ENCODE data around the gene PIAS1.

PIAS1 gene

DNA sequence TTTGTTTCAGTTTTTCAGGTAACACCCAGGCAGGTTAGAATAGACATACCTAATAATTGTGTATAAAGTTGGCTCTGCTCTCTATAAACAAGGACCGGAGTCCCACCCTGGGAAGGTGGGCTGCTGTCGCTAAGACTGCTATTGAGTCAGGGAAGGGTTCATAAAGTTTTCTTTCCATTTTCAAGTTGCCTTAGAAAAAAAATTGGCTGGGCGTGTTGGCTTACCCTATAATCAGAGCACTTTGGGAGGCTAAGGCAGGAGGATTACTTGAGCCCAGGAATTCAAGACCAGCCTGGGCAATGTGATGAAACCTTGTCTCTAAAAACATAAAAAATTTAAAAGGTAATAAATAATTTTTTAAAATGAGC, 11.3 kb upstream of the PIAS1 start:
- Histone ChIP-seq H3K27me3 (ENCODE audit: control insufficient read depth in 1 of 2, insufficient read depth in 1 of 2, low read length in 2 of 2) (no peaks in the 10 kb centered on the region), H2AFZ (ENCODE audit: low read depth, low read length) (no peak overlapping the region), H2BK12ac (ENCODE audit: low read length in 2 of 2) (no peak overlapping the region), H2BK5ac (ENCODE audit: low read depth, low read length, poor library complexity, severe bottlenecking) (no peak overlapping the region), H4K8ac (ENCODE audit: low read length) (no peak overlapping the region), H2AK5ac (ENCODE audit: low read length, severe bottlenecking) (no peak overlapping the region), H2BK15ac (ENCODE audit: low read depth, poor library complexity, severe bottlenecking) (no peak overlapping the region), H3K18ac (ENCODE audit: low read depth in 1 of 2, low read length in 2 of 2) (no peak overlapping the region), H3K4me1 (ENCODE audit: control insufficient read depth, insufficient read depth, low read depth, low read length) (peaks cover 19% of the 10 kb centered on the region), H3K9me3 (ENCODE audit: control insufficient read depth, low read length) (peaks cover 13% of the 10 kb centered on the region), H3K4me2 (ENCODE audit: low read length, poor library complexity, severe bottlenecking) (no peak overlapping the region), H3K14ac (ENCODE audit: low read length in 2 of 2) (no peak overlapping the region), H3K36me3 (ENCODE audit: control insufficient read depth in 1 of 2, insufficient read depth in 2 of 2, low read depth in 1 of 2, low read length in 2 of 2) (no peaks in the 10 kb centered on the region), H3K9ac (ENCODE audit: low read length) (no peak overlapping the region), H3K4me3 (ENCODE audit: insufficient read depth in 1 of 2, low read depth in 1 of 2, low read length in 2 of 2) (no peak overlapping the region), H2BK120ac (ENCODE audit: low read depth, low read length) (no peak overlapping the region), H3K79me1 (replicated peaks; ENCODE audit: low read length, poor library complexity, severe bottlenecking) (no peaks in the 10 kb centered on the region), H3K4ac (ENCODE audit: low read depth in 1 of 2, low read length in 2 of 2) (no peak overlapping the region), H4K91ac (ENCODE audit: low read length) (no peak overlapping the region), H3K23ac (ENCODE audit: low read length in 2 of 2) (no peak overlapping the region), H3K27ac (ENCODE audit: low read length, poor library complexity, severe bottlenecking) (no peak overlapping the region)
- no peak for DNase-seq
- WGBS: 85% methylated on average over 3 of the region's 3 CpGs

DNA sequence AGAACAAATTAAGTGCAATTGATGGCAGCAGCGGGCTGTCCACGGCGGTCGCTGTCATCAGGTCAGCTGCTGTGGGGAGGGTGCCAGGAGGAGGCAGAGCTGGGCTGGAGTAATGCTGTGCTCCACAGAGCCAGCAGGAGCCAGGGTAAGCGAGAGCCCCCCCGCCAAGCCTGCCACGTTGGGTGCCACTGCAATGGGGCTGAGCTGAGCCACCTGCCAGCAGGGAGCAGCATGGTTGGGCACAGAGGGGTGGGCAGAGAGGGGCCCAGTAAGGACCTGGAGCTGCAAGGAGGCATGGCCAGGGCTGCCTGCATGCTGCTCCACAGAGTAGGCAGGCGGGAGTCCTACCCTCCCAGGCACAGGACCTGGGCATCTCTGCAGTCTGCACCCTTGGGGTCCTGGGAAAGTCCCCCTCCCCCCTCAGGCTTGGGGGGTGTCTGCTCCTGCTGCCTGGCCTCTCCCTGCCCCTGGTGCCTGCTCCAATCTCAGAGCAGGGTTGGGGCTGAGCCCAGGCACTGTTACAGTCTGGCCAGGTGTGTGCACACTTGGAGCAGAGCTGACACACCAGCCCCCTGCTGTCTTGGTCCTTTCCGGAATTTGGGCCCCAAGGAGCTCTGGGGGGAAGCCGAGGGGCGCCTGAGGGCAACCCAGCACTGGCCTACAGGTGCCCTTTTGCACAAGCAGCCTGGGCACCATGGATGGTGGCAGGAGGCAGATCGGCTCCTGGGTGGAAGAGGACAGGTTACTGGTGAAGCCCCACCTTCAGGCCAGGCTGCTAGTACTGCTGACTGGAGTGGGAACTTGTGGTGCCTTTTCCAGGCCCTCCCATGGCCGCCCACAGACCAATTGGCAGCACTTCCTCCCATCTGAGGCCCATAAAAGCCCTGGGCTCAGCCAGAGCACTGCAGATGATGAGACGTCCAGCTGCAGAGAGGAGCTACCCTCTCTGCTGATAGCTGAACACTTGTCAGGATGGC, 8.5 kb upstream of the PIAS1 start:
- no peak overlapping the region for H3K4me2 ChIP-seq (ENCODE audit: low read length, poor library complexity, severe bottlenecking)
- peaks cover 6% of the 10 kb centered on the region for H3K9me3 ChIP-seq (ENCODE audit: control insufficient read depth, low read length)
- H3K14ac ChIP-seq (ENCODE audit: low read length in 2 of 2): no peak overlapping the region
- no peaks in the 10 kb centered on the region for H3K79me1 ChIP-seq (replicated peaks; ENCODE audit: low read length, poor library complexity, severe bottlenecking)
- H2BK5ac ChIP-seq (ENCODE audit: low read depth, low read length, poor library complexity, severe bottlenecking): no peak overlapping the region
- H3K4me1 ChIP-seq (ENCODE audit: control insufficient read depth, insufficient read depth, low read depth, low read length): peaks cover 23% of the 10 kb centered on the region
- no peak overlapping the region for H2AK5ac ChIP-seq (ENCODE audit: low read length, severe bottlenecking)
- no peak overlapping the region for H4K8ac ChIP-seq (ENCODE audit: low read length)
- no peak overlapping the region for H2BK120ac ChIP-seq (ENCODE audit: low read depth, low read length)
- H3K4ac ChIP-seq (ENCODE audit: low read depth in 1 of 2, low read length in 2 of 2): no peak overlapping the region
- no peak for DNase-seq
- no peaks in the 10 kb centered on the region for H3K27me3 ChIP-seq (ENCODE audit: control insufficient read depth in 1 of 2, insufficient read depth in 1 of 2, low read length in 2 of 2)
- peak overlapping the region in 1 of 2 experiments; percentile 2 for H3K4me3 ChIP-seq (ENCODE audit: insufficient read depth in 1 of 2, low read depth in 1 of 2, low read length in 2 of 2)
- no peak overlapping the region for H3K27ac ChIP-seq (ENCODE audit: low read length, poor library complexity, severe bottlenecking)
- no peak overlapping the region for H2BK15ac ChIP-seq (ENCODE audit: low read depth, poor library complexity, severe bottlenecking)
- H2BK12ac ChIP-seq (ENCODE audit: low read length in 2 of 2): no peak overlapping the region
- WGBS: 75% methylated on average over 14 of the region's 14 CpGs
- H3K36me3 ChIP-seq (ENCODE audit: control insufficient read depth in 1 of 2, insufficient read depth in 2 of 2, low read depth in 1 of 2, low read length in 2 of 2): no peaks in the 10 kb centered on the region
- H2AFZ ChIP-seq (ENCODE audit: low read depth, low read length): no peak overlapping the region
- no peak overlapping the region for H3K23ac ChIP-seq (ENCODE audit: low read length in 2 of 2)
- no peak overlapping the region for H3K18ac ChIP-seq (ENCODE audit: low read depth in 1 of 2, low read length in 2 of 2)
- no peak overlapping the region for H3K9ac ChIP-seq (ENCODE audit: low read length)
- peak overlapping the region; percentile 25 for H4K91ac ChIP-seq (ENCODE audit: low read length)

DNA sequence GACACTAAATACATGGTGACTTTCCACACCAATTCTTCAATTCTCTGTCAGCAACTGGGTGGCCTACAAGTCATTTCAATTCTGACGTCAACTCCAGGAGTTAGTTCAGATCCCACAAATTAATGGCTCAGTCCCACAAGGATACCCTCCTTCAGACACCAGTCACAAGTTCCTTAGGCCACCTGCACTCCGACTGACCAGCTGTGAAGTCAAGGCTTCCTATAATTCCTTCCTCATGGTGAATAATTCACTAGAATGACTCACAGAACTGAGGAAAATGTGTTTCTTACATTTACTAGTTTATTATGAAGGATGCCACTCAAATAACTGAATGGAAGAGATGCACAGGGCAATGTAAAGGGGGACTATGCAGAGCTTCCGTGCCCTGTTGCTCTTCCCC, 6.3 kb upstream of the PIAS1 start:
- H4K91ac ChIP-seq (ENCODE audit: low read length): no peak overlapping the region
- peaks cover 6% of the 10 kb centered on the region for H3K9me3 ChIP-seq (ENCODE audit: control insufficient read depth, low read length)
- peaks cover 23% of the 10 kb centered on the region for H3K4me1 ChIP-seq (ENCODE audit: control insufficient read depth, insufficient read depth, low read depth, low read length)
- H2BK15ac ChIP-seq (ENCODE audit: low read depth, poor library complexity, severe bottlenecking): no peak overlapping the region
- H4K8ac ChIP-seq (ENCODE audit: low read length): no peak overlapping the region
- 93% methylated on average over 2 of the region's 3 CpGs for WGBS
- no peak overlapping the region for H2BK120ac ChIP-seq (ENCODE audit: low read depth, low read length)
- H3K27ac ChIP-seq (ENCODE audit: low read length, poor library complexity, severe bottlenecking): peak overlapping the region; percentile 41
- H3K23ac ChIP-seq (ENCODE audit: low read length in 2 of 2): no peak overlapping the region
- H3K4me3 ChIP-seq (ENCODE audit: insufficient read depth in 1 of 2, low read depth in 1 of 2, low read length in 2 of 2): no peak overlapping the region
- no peak overlapping the region for H2BK5ac ChIP-seq (ENCODE audit: low read depth, low read length, poor library complexity, severe bottlenecking)
- H3K9ac ChIP-seq (ENCODE audit: low read length): no peak overlapping the region
- no peak overlapping the region for H3K4ac ChIP-seq (ENCODE audit: low read depth in 1 of 2, low read length in 2 of 2)
- H2AK5ac ChIP-seq (ENCODE audit: low read length, severe bottlenecking): no peak overlapping the region
- no peaks in the 10 kb centered on the region for H3K79me1 ChIP-seq (replicated peaks; ENCODE audit: low read length, poor library complexity, severe bottlenecking)
- H2BK12ac ChIP-seq (ENCODE audit: low read length in 2 of 2): no peak overlapping the region
- H2AFZ ChIP-seq (ENCODE audit: low read depth, low read length): no peak overlapping the region
- no peak for DNase-seq
- H3K14ac ChIP-seq (ENCODE audit: low read length in 2 of 2): no peak overlapping the region
- H3K18ac ChIP-seq (ENCODE audit: low read depth in 1 of 2, low read length in 2 of 2): no peak overlapping the region
- no peaks in the 10 kb centered on the region for H3K27me3 ChIP-seq (ENCODE audit: control insufficient read depth in 1 of 2, insufficient read depth in 1 of 2, low read length in 2 of 2)
- H3K36me3 ChIP-seq (ENCODE audit: control insufficient read depth in 1 of 2, insufficient read depth in 2 of 2, low read depth in 1 of 2, low read length in 2 of 2): no peaks in the 10 kb centered on the region
- peak overlapping the region; percentile 47 for H3K4me2 ChIP-seq (ENCODE audit: low read length, poor library complexity, severe bottlenecking)

DNA sequence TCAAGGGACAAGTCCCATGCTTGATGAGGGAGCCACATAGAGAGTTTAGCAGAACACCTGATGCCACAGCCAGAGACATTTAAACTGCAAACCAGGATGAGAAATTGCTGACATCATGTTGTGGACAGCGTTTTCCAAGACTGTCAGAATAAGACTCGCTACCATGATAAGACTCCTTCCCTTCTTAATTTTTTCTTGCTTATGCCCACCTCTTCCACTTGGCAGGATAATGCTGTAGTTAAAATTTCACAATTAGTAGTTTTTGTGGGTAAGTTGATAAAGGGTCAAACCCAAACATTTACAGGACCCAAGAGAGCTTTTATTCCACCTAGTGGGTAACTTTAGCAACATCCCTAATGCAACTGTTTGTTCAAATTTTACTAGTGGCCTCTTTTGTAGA, 3.0 kb upstream of the PIAS1 start:
- H3K36me3 ChIP-seq (ENCODE audit: control insufficient read depth in 1 of 2, insufficient read depth in 2 of 2, low read depth in 1 of 2, low read length in 2 of 2): no peaks in the 10 kb centered on the region
- no peak overlapping the region for H3K4ac ChIP-seq (ENCODE audit: low read depth in 1 of 2, low read length in 2 of 2)
- H2BK5ac ChIP-seq (ENCODE audit: low read depth, low read length, poor library complexity, severe bottlenecking): no peak overlapping the region
- no peak overlapping the region for H3K27ac ChIP-seq (ENCODE audit: low read length, poor library complexity, severe bottlenecking)
- no peak overlapping the region for H3K9ac ChIP-seq (ENCODE audit: low read length)
- no peak overlapping the region for H4K8ac ChIP-seq (ENCODE audit: low read length)
- no peaks in the 10 kb centered on the region for H3K79me1 ChIP-seq (replicated peaks; ENCODE audit: low read length, poor library complexity, severe bottlenecking)
- H3K9me3 ChIP-seq (ENCODE audit: control insufficient read depth, low read length): peaks cover 2% of the 10 kb centered on the region
- H2BK15ac ChIP-seq (ENCODE audit: low read depth, poor library complexity, severe bottlenecking): no peak overlapping the region
- no peak overlapping the region for H3K23ac ChIP-seq (ENCODE audit: low read length in 2 of 2)
- no peak overlapping the region for H2BK120ac ChIP-seq (ENCODE audit: low read depth, low read length)
- H2AK5ac ChIP-seq (ENCODE audit: low read length, severe bottlenecking): no peak overlapping the region
- H3K18ac ChIP-seq (ENCODE audit: low read depth in 1 of 2, low read length in 2 of 2): no peak overlapping the region
- H3K27me3 ChIP-seq (ENCODE audit: control insufficient read depth in 1 of 2, insufficient read depth in 1 of 2, low read length in 2 of 2): no peaks in the 10 kb centered on the region
- H3K4me3 ChIP-seq (ENCODE audit: insufficient read depth in 1 of 2, low read depth in 1 of 2, low read length in 2 of 2): no peak overlapping the region
- peaks cover 16% of the 10 kb centered on the region for H3K4me1 ChIP-seq (ENCODE audit: control insufficient read depth, insufficient read depth, low read depth, low read length)
- no peak overlapping the region for H3K4me2 ChIP-seq (ENCODE audit: low read length, poor library complexity, severe bottlenecking)
- H3K14ac ChIP-seq (ENCODE audit: low read length in 2 of 2): no peak overlapping the region
- DNase-seq: no peak
- 100% methylated on average over 1 of the region's 2 CpGs for WGBS
- no peak overlapping the region for H2BK12ac ChIP-seq (ENCODE audit: low read length in 2 of 2)
- H4K91ac ChIP-seq (ENCODE audit: low read length): no peak overlapping the region
- H2AFZ ChIP-seq (ENCODE audit: low read depth, low read length): no peak overlapping the region

Measured in mesenchymal stem cell (in vitro differentiated cells and primary cell).